KMS-11 (cell line): Measurements from ENCODE around the gene MAML3.

ENCODE experiments used
- H2AFZ ChIP-seq: fragments of 200-600 bp; sonication (generic); 2 replicates; pipeline ENCODE4 v1.6.1; 2016; ENCODE audit warnings: antibody characterized with exemption, mixed run types, low read depth
- H3K27ac ChIP-seq: fragments of 200-600 bp; sonication (generic); 2 replicates; pipeline ENCODE4 v1.6.1; 2016; ENCODE audit warnings: mild to moderate bottlenecking, mixed run types
- H3K27me3 ChIP-seq: fragments of 200-600 bp; sonication (generic); 2 replicates; pipeline ENCODE4 v1.6.1; 2017; ENCODE audit warnings: mild to moderate bottlenecking, low read depth, mixed run types, moderate library complexity; ENCODE audit not compliant: insufficient read depth
- H3K36me3 ChIP-seq: fragments of 200-600 bp; sonication (generic); 2 replicates; pipeline ENCODE4 v1.6.1; 2017; ENCODE audit warnings: mild to moderate bottlenecking, mixed run types; ENCODE audit not compliant: insufficient read depth
- H3K4me1 ChIP-seq: fragments of 200-600 bp; sonication (generic); 2 replicates; pipeline ENCODE4 v1.6.1; 2016; ENCODE audit warnings: mild to moderate bottlenecking, low read depth, mixed run types; ENCODE audit not compliant: poor library complexity, severe bottlenecking
- H3K4me2 ChIP-seq: fragments of 200-600 bp; sonication (generic); 2 replicates; pipeline ENCODE4 v1.7.0; 2016; ENCODE audit warnings: mild to moderate bottlenecking, mixed run types
- H3K4me3 ChIP-seq: fragments of 200-600 bp; sonication (generic); IDR thresholded peaks from 2 replicates; pipeline ENCODE4 v1.6.1; 2017; ENCODE audit warnings: low read depth, low read length, mixed read lengths; ENCODE audit not compliant: insufficient read depth
- H3K79me2 ChIP-seq: fragments of 200-600 bp; sonication (generic); 2 replicates; pipeline ENCODE4 v1.6.1; 2016; ENCODE audit warnings: low read depth, mixed run types; ENCODE audit not compliant: insufficient read depth
- H3K9ac ChIP-seq: fragments of 200-600 bp; sonication (generic); 2 replicates; pipeline ENCODE4 v1.6.1; 2016; ENCODE audit warnings: mild to moderate bottlenecking, mixed run types
- H4K20me1 ChIP-seq: fragments of 200-600 bp; sonication (generic); 2 replicates; pipeline ENCODE4 v1.6.1; 2016; ENCODE audit warnings: mild to moderate bottlenecking, mixed run types; ENCODE audit not compliant: insufficient read depth
- CTCF ChIP-seq: fragments of 200-600 bp; sonication (generic); conservative IDR thresholded peaks from 2 replicates; pipeline ENCODE4 v1.6.1; 2017; ENCODE audit warnings: low read depth, mild to moderate bottlenecking, antibody characterized with exemption, low read length, moderate library complexity, mixed read lengths

The MAML3 gene

GRCh38 chr4:140116442-140117104, 37.4 kb downstream of the MAML3 start:
- H3K27me3 ChIP-seq: no peaks in the 10 kb centered on the region; the same call in 1 of the 2 replicates
- no peaks in the 10 kb centered on the region for H3K79me2 ChIP-seq
- no peaks in the 10 kb centered on the region for H4K20me1 ChIP-seq
- no peak overlapping the region for H3K9ac ChIP-seq
- TF ChIP-seq CTCF: no peak
- peaks cover 15% of the 10 kb centered on the region for H3K4me1 ChIP-seq
- H3K4me3 ChIP-seq: no peak overlapping the region
- H3K4me2 ChIP-seq: no peak overlapping the region
- H3K36me3 ChIP-seq: no peaks in the 10 kb centered on the region
- no peak overlapping the region for H2AFZ ChIP-seq
- no peak overlapping the region for H3K27ac ChIP-seq

- no peak overlapping the region for H2AFZ ChIP-seq
- TF ChIP-seq CTCF: no peak
- no peaks in the 10 kb centered on the region for H4K20me1 ChIP-seq
- H3K4me2 ChIP-seq: peak overlapping the region; percentile 14; the same call in 1 of the 2 replicates
- H3K27me3 ChIP-seq: no peaks in the 10 kb centered on the region; the same call in 1 of the 2 replicates
- H3K4me1 ChIP-seq: peaks cover 15% of the 10 kb centered on the region
- no peaks in the 10 kb centered on the region for H3K79me2 ChIP-seq
- H3K4me3 ChIP-seq: no peak overlapping the region
- H3K27ac ChIP-seq: no peak overlapping the region
- no peak overlapping the region for H3K9ac ChIP-seq
- no peaks in the 10 kb centered on the region for H3K36me3 ChIP-seq
Measured at GRCh38 chr4:140115140-140115539, 38.8 kb downstream of the MAML3 start.

GRCh38 chr4:140113653-140114052, 40.3 kb downstream of the MAML3 start:
- Histone ChIP-seq H2AFZ (no peak overlapping the region), H3K27me3 (no peaks in the 10 kb centered on the region; the same call in 1 of the 2 replicates), H3K9ac (no peak overlapping the region), H3K4me2 (no peak overlapping the region), H3K4me1 (peaks cover 15% of the 10 kb centered on the region), H3K4me3 (no peak overlapping the region), H3K27ac (no peak overlapping the region), H3K36me3 (no peaks in the 10 kb centered on the region), H4K20me1 (no peaks in the 10 kb centered on the region), H3K79me2 (no peaks in the 10 kb centered on the region)
- TF ChIP-seq CTCF: no peak

GRCh38 chr4:140112576-140112975, 41.4 kb downstream of the MAML3 start:
- Histone ChIP-seq H3K27ac (no peak overlapping the region), H3K4me3 (no peak overlapping the region), H3K9ac (no peak overlapping the region), H2AFZ (no peak overlapping the region), H3K27me3 (no peaks in the 10 kb centered on the region; the same call in 1 of the 2 replicates), H3K36me3 (no peaks in the 10 kb centered on the region), H3K79me2 (no peaks in the 10 kb centered on the region), H4K20me1 (no peaks in the 10 kb centered on the region), H3K4me2 (no peak overlapping the region), H3K4me1 (peaks cover 15% of the 10 kb centered on the region)
- TF ChIP-seq CTCF: no peak
